SK-N-SH treated with all-trans-retinoic acid at 6 μM for 48 hours (cell line): Measurements from ENCODE around the gene EMILIN2.

Source experiments
- ZFP30 ChIP-seq: fragments of 450-650 bp; formaldehyde crosslinking; IDR thresholded peaks from 2 replicates; pipeline ENCODE4 v1.5.0; 2022; ENCODE audit warnings: mild to moderate bottlenecking, moderate library complexity
- ZNF70 ChIP-seq: fragments of 450-650 bp; formaldehyde crosslinking; IDR thresholded peaks from 2 replicates; pipeline ENCODE4 v1.5.0; 2020; ENCODE audit warnings: mild to moderate bottlenecking, moderate library complexity

GRCh38 chr18:2956056-2956455, 109.2 kb downstream of the EMILIN2 start:
- no peak for TF ChIP-seq ZNF70 (CRISPR knock-in tag)
- no peak for TF ChIP-seq ZFP30 (CRISPR knock-in tag)
